HepG2 (cell line): ENCODE results near the gene EPHA1. TPM values are rescaled to one million over a fixed set of nuclear protein-coding genes. Genes with fewer than 3 reads are reported as not detected.

ENCODE experiments used
- ATAC-seq: fragments of 200-7000 bp; cut with Tn5 transposase; 3 replicates; pipeline ENCODE4 v1.9.1; 2020; ENCODE audit warnings: mild to moderate bottlenecking, moderate library complexity
- BruUV-seq: library from RNA; stranded (reverse); fragments of 400-500 nt; replicated peaks from 2 replicates; lab custom pipeline; 2021; lab: Mats Ljungman, UMichigan
- CTCF ChIA-PET: fragments of 300-600 bp; formaldehyde crosslinking; extraction: SDS; loops from one replicate; lab custom pipeline; 2021; ENCODE audit warnings: low total read pairs, inconsistent platforms, low intra/inter-chr PET ratio; lab: Yijun Ruan, JAX
- POLR2A ChIA-PET: fragments of 350-600 bp; sonication (Branson Sonifier 250); formaldehyde crosslinking; loops from one replicate; lab custom pipeline; 2020; ENCODE audit warnings: antibody characterized with exemption, inconsistent platforms; lab: Yijun Ruan, JAX
- DNase-seq: peaks from one replicate; pipeline ENCODE4 v3.0.0-alpha.2; 2015; ENCODE audit warnings: low spot score
- FAIRE-seq: peaks from 3 replicates; lab custom pipeline; 2011; peaks lifted over from hg19 to GRCh38; lab: Jason Lieb, UNC
- H2AFZ ChIP-seq: one replicate; pipeline ENCODE4 v1.6.1; 2011; ENCODE audit warnings: low read length, inconsistent platforms
- H3K27ac ChIP-seq: fragments of 300-600 bp; 3 replicates; pipeline ENCODE4 v1.8.0; 2011; ENCODE audit warnings: mixed run types, mild to moderate bottlenecking, mixed read lengths, low read length, inconsistent platforms; ENCODE audit not compliant: insufficient read depth; ENCODE audit errors: extremely low read length
- H3K27me3 ChIP-seq, 2 experiments: fragments of 200-600 bp in 1 of 2; 2 replicates in 1 of 2; 3 replicates in 1 of 2; pipeline versions ENCODE4 v1.6.0 to v1.8.0; 2011; ENCODE audit warnings: low read length in 2 of 2, mild to moderate bottlenecking in 2 of 2, moderate library complexity in 2 of 2, inconsistent platforms in 1 of 2; ENCODE audit not compliant: insufficient read depth in 2 of 2, control insufficient read depth in 1 of 2
- H3K36me3 ChIP-seq, 2 experiments: fragments of 200-600 bp in 1 of 2; replicated peaks in 1 of 2; 2 replicates in 1 of 2; 3 replicates in 1 of 2; pipeline versions ENCODE4 v1.5.1 to v1.8.0; 2011; ENCODE audit warnings: low read length in 2 of 2, inconsistent platforms in 1 of 2; ENCODE audit not compliant: insufficient read depth in 2 of 2, control insufficient read depth in 1 of 2
- H3K4me1 ChIP-seq: 2 replicates; pipeline ENCODE4 v1.5.1; 2012; ENCODE audit warnings: low read length, inconsistent platforms; ENCODE audit not compliant: insufficient read depth
- H3K4me2 ChIP-seq: 2 replicates; pipeline ENCODE4 v1.6.0; 2011; ENCODE audit warnings: low read depth, low read length, inconsistent platforms
- H3K4me3 ChIP-seq, 3 experiments: fragments of 200-600 bp in 1 of 3; sonication (generic), shearing (Covaris generic) in 1 of 3; replicated peaks in 1 of 3; 2 replicates each; pipeline ENCODE4 v1.5.1; 2011 to 2016; ENCODE audit warnings: low read length in 3 of 3, inconsistent platforms in 2 of 3, low read depth in 2 of 3, mild to moderate bottlenecking in 2 of 3, control low read depth in 1 of 3, mixed read lengths in 1 of 3; ENCODE audit not compliant: insufficient read depth in 1 of 3
- H3K79me2 ChIP-seq: one replicate; pipeline ENCODE4 v1.6.1; 2011; ENCODE audit warnings: low read length, inconsistent platforms; ENCODE audit not compliant: insufficient read depth
- H3K9ac ChIP-seq: 2 replicates; pipeline ENCODE4 v1.6.0; 2011; ENCODE audit warnings: mild to moderate bottlenecking, low read depth, low read length, inconsistent platforms; ENCODE audit not compliant: insufficient read depth
- H3K9me3 ChIP-seq: 2 replicates; pipeline ENCODE4 v1.5.1; 2012; ENCODE audit warnings: mild to moderate bottlenecking, low read length
- H4K20me1 ChIP-seq: 2 replicates; pipeline ENCODE4 v1.6.0; 2011; ENCODE audit warnings: inconsistent platforms, mild to moderate bottlenecking, low read length, moderate library complexity; ENCODE audit not compliant: insufficient read depth
- BCL3 ChIP-seq: sonication (generic); formaldehyde crosslinking; IDR thresholded peaks from 2 replicates; pipeline ENCODE4 v1.5.1; 2020; ENCODE audit warnings: mild to moderate bottlenecking, missing genetic modification reagents, moderate library complexity
- CEBPG ChIP-seq: IDR thresholded peaks from 2 replicates; pipeline ENCODE4 v1.6.1; 2016
- GZF1 ChIP-seq: sonication (generic); formaldehyde crosslinking; IDR thresholded peaks from 2 replicates; pipeline ENCODE4 v1.5.1; 2020; ENCODE audit warnings: mild to moderate bottlenecking, missing genetic modification reagents
- HBP1 ChIP-seq: IDR thresholded peaks from 2 replicates; pipeline ENCODE4 v1.6.1; 2016; ENCODE audit warnings: low read depth, control low read depth
- KDM5B ChIP-seq: sonication (generic); formaldehyde crosslinking; IDR thresholded peaks from 2 replicates; pipeline ENCODE4 v1.4.0; 2020; ENCODE audit warnings: missing genetic modification reagents, mild to moderate bottlenecking, borderline replicate concordance
- PATZ1 ChIP-seq: sonication (generic); formaldehyde crosslinking; IDR thresholded peaks from 2 replicates; pipeline ENCODE4 v1.4.0; 2020; ENCODE audit warnings: missing genetic modification reagents
- PCBP2 ChIP-seq: fragments of 200-400 bp; formaldehyde crosslinking; optimal IDR thresholded peaks from 2 replicates; pipeline ENCODE3; 2018; ENCODE audit warnings: low read length, low read depth; ENCODE audit not compliant: poor library complexity, severe bottlenecking
- RARA ChIP-seq: IDR thresholded peaks from 2 replicates; pipeline ENCODE4 v1.6.1; 2016; ENCODE audit warnings: missing genetic modification reagents, missing compliant biosample characterization
- TAF15 ChIP-seq: fragments of 200-400 bp; formaldehyde crosslinking; IDR thresholded peaks from one replicate; pipeline ENCODE4 v1.6.1; 2018; ENCODE audit warnings: mild to moderate bottlenecking, low read depth, low read length; ENCODE audit not compliant: poor library complexity, severe bottlenecking
- ZBTB37 ChIP-seq: sonication (generic); formaldehyde crosslinking; IDR thresholded peaks from 2 replicates; pipeline ENCODE4 v1.4.0; 2020; ENCODE audit warnings: mild to moderate bottlenecking, missing genetic modification reagents
- ZC3H13 ChIP-seq: sonication (generic); formaldehyde crosslinking; IDR thresholded peaks from 2 replicates; pipeline ENCODE4 v1.8.1; 2023; ENCODE audit warnings: mild to moderate bottlenecking, missing genetic modification reagents, moderate library complexity
- ZNF136 ChIP-seq: sonication (generic); formaldehyde crosslinking; IDR thresholded peaks from 2 replicates; pipeline ENCODE4 v1.8.1; 2022; ENCODE audit warnings: low read depth, mild to moderate bottlenecking, moderate library complexity, missing genetic modification reagents
- ZNF691 ChIP-seq: sonication (generic); formaldehyde crosslinking; IDR thresholded peaks from 2 replicates; pipeline ENCODE4 v1.4.0; 2020; ENCODE audit warnings: missing genetic modification reagents, low read depth, mild to moderate bottlenecking, borderline replicate concordance
- ZNF800 ChIP-seq: sonication (generic); formaldehyde crosslinking; IDR thresholded peaks from 2 replicates; pipeline ENCODE4 v1.4.0; 2020; ENCODE audit warnings: missing genetic modification reagents
- WGBS: methylation state at CpG from one replicate; pipeline ENCODE4 v1.1.6; 2017; ENCODE audit warnings: low lambda C conversion rate; 5-methylcytosine and 5-hydroxymethylcytosine counted together
- in situ Hi-C: cut with HindIII; loops from 2 replicates; pipeline ENCODE4 v1.10.0; 2017; ENCODE audit warnings: low pct_unique_long_range_greater_than_20kb; ENCODE audit not compliant: extremely low pct_ligation_motif_present
- intact Hi-C: fragments of 100-400 bp; cut with micrococcal nuclease; formaldehyde crosslinking; loops from one replicate; pipeline ENCODE4 v1.10.0; 2022; ENCODE audit not compliant: unreplicated experiment
- polyA plus RNA-seq, 8 experiments: library from polyadenylated mRNA; depleted of rRNA in 3 of 8; stranded (reverse) in 7 of 8; unstranded in 1 of 8; fragments of >200 nt; fragmentation: Illumina TruSeq in 4 of 8; extraction: Trizol in 4 of 8; gene quantifications; 2 replicates each; pipeline versions ENCODE4 v1.2.1 to v1.2.3, GENCODE V29; 2011 to 2016; ENCODE audit warnings: low read depth in 4 of 8, missing spikeins in 1 of 8, mixed read lengths in 1 of 8; ENCODE audit not compliant: insufficient read depth in 1 of 8
- total RNA-seq, 5 experiments: library from RNA; depleted of rRNA; stranded (reverse); fragments of >200 nt; fragmentation: Illumina TruSeq; extraction: Trizol; gene quantifications; 2 replicates each; pipeline ENCODE4 v1.2.3, GENCODE V29; 2016; ENCODE audit warnings: low read depth in 1 of 5

EPHA1 gene
- total and polyA plus RNA-seq, 2 of the 13 experiments (the other 11 are each of a cell fraction or from before 2014, with no cell fraction given): 4.6 to 17.1 TPM

- TF ChIP-seq BCL3: no peak
- TF ChIP-seq ZC3H13: no peak
- no peak for TF ChIP-seq PATZ1 (CRISPR knock-in tag)
- no peak for TF ChIP-seq ZNF136 (CRISPR knock-in tag)
- no peak for TF ChIP-seq TAF15
Measured at GRCh38 chr7:143436325-143436946, 27.8 kb upstream of the EPHA1 start (continued).

- Histone ChIP-seq H3K36me3 (no peaks in the 10 kb centered on the region), H3K9me3 (no peaks in the 10 kb centered on the region), H3K79me2 (no peaks in the 10 kb centered on the region), H3K27ac (no peak overlapping the region), H2AFZ (no peak overlapping the region), H3K4me1 (no peaks in the 10 kb centered on the region), H4K20me1 (no peaks in the 10 kb centered on the region), H3K27me3 (no peaks in the 10 kb centered on the region), H3K4me3 (no peak overlapping the region), H3K9ac (no peak overlapping the region), H3K4me2 (no peak overlapping the region)
- DNase-seq: no peak
- intact Hi-C loops (no loop called here), in situ Hi-C loops (no loop called here)
- POLR2A ChIA-PET: no interaction called here
- CTCF ChIA-PET: no interaction called here
- no peak for FAIRE-seq
- BruUV-seq: no TSS peak
- 13% methylated on average over 2 of the region's 2 CpGs for WGBS
- no peak for ATAC-seq
- no peak for TF ChIP-seq ZNF691
- TF ChIP-seq PCBP2: no peak
- no peak for TF ChIP-seq CEBPG (CRISPR knock-in tag)
- TF ChIP-seq GZF1 (CRISPR knock-in tag): no peak
- no peak for TF ChIP-seq ZNF800 (CRISPR knock-in tag)
- no peak for TF ChIP-seq HBP1
- TF ChIP-seq KDM5B: no peak
- no peak for TF ChIP-seq ZBTB37
- TF ChIP-seq RARA: no peak
Measured at GRCh38 chr7:143435266-143435665, 26.6 kb upstream of the EPHA1 start.
